HCT116 (cell line): ENCODE measurements around the gene FGD4. TPM values are rescaled to one million over a fixed set of nuclear protein-coding genes. Genes with fewer than 3 reads are reported as not detected.

Experiments
- ATAC-seq: fragments of 200-7000 bp; cut with Tn5 transposase; 2 replicates; pipeline ENCODE4 v1.9.1; 2020; ENCODE audit warnings: mild to moderate bottlenecking, moderate library complexity
- BruUV-seq: library from RNA; stranded (reverse); fragments of 400-500 nt; replicated peaks from 2 replicates; lab custom pipeline; 2021; lab: Mats Ljungman, UMichigan
- CTCF ChIA-PET: fragments of 300-600 bp; sonication (Branson Sonifier 250); formaldehyde crosslinking; loops from one replicate; lab custom pipeline; 2021; ENCODE audit warnings: antibody characterized with exemption; lab: Charles Lee
- POLR2A ChIA-PET: fragments of 300-600, 350-600 bp; sonication (Branson Sonifier 250); formaldehyde crosslinking; loops from one replicate; lab custom pipeline; 2021; ENCODE audit warnings: antibody characterized with exemption; lab: Charles Lee
- RAD21 ChIA-PET, 2 experiments: fragments of 300-600 bp; sonication (Branson Sonifier 250); formaldehyde crosslinking; loops; one replicate each; lab custom pipeline; 2023; ENCODE audit warnings: low total read pairs in 2 of 2; ENCODE audit not compliant: uncharacterized antibody in 2 of 2, unreplicated experiment in 2 of 2, low non-redundant PET in 1 of 2; lab: Charles Lee
- DNase-seq: peaks from one replicate; pipeline ENCODE4 v3.0.0-alpha.2; 2010; ENCODE audit warnings: low read depth, low spot score
- H2AFZ ChIP-seq: fragments of 200-600 bp; shearing (Covaris generic), sonication (generic); 2 replicates; pipeline ENCODE4 v1.6.1; 2017; ENCODE audit warnings: low read depth, mixed run types, mixed read lengths, antibody characterized with exemption, low read length; ENCODE audit not compliant: poor library complexity, severe bottlenecking
- H3K27ac ChIP-seq: 2 replicates; pipeline ENCODE4 v1.5.1; 2012; ENCODE audit warnings: low read depth, low read length
- H3K27me3 ChIP-seq: fragments of 200-600 bp; sonication (generic); 2 replicates; pipeline ENCODE4 v1.6.1; 2016; ENCODE audit warnings: mixed run types, low read length, mixed read lengths; ENCODE audit not compliant: insufficient read depth
- H3K36me3 ChIP-seq, 2 experiments: fragments of 200-500 bp in 1 of 2; fragments of 200-600 bp in 1 of 2; sonication (Bioruptor generic) in 1 of 2; sonication (generic) in 1 of 2; 2 replicates each; pipeline versions ENCODE4 v1.5.1 to v1.6.1; 2014 to 2016; ENCODE audit warnings: low read length in 2 of 2, inconsistent platforms in 1 of 2, mixed read lengths in 1 of 2, mixed run types in 1 of 2; ENCODE audit not compliant: insufficient read depth in 2 of 2, control insufficient read depth in 1 of 2
- H3K4me1 ChIP-seq, 2 experiments: fragments of 200-600 bp in 1 of 2; sonication (generic) in 1 of 2; 2 replicates each; pipeline versions ENCODE4 v1.5.1 to v1.6.1; 2012 to 2017; ENCODE audit warnings: low read length in 2 of 2, inconsistent platforms in 1 of 2, mild to moderate bottlenecking in 1 of 2, mixed read lengths in 1 of 2, mixed run types in 1 of 2, moderate library complexity in 1 of 2; ENCODE audit not compliant: insufficient read depth in 2 of 2, control insufficient read depth in 1 of 2
- H3K4me2 ChIP-seq: fragments of 200-600 bp; sonication (generic); 2 replicates; pipeline ENCODE4 v1.6.1; 2017; ENCODE audit warnings: mixed run types, low read length, mixed read lengths
- H3K4me3 ChIP-seq, 2 experiments: fragments of 200-600 bp in 1 of 2; sonication (generic) in 1 of 2; replicated peaks in 1 of 2; 2 replicates each; pipeline ENCODE4 v1.5.1; 2011 to 2016; ENCODE audit warnings: low read length in 2 of 2, control low read depth in 1 of 2, low read depth in 1 of 2, mild to moderate bottlenecking in 1 of 2, mixed read lengths in 1 of 2, mixed run types in 1 of 2
- H3K79me2 ChIP-seq: fragments of 200-600 bp; sonication (generic); 2 replicates; pipeline ENCODE4 v1.6.1; 2017; ENCODE audit warnings: mild to moderate bottlenecking, mixed run types, low read length, moderate library complexity, mixed read lengths; ENCODE audit not compliant: insufficient read depth
- H3K9ac ChIP-seq: fragments of 200-600 bp; sonication (generic); 2 replicates; pipeline ENCODE4 v1.6.1; 2016; ENCODE audit warnings: low read length, mixed read lengths
- H3K9me2 ChIP-seq: fragments of 200-600 bp; sonication (generic), shearing (Covaris generic); 2 replicates; pipeline ENCODE4 v1.6.1; 2017; ENCODE audit warnings: mixed run types, mild to moderate bottlenecking, moderate library complexity; ENCODE audit not compliant: insufficient read depth
- H3K9me3 ChIP-seq, 2 experiments: fragments of 200-500 bp in 1 of 2; fragments of 200-600 bp in 1 of 2; sonication (Bioruptor generic) in 1 of 2; sonication (generic) in 1 of 2; 2 replicates each; pipeline ENCODE4 v1.6.1; 2014 to 2017; ENCODE audit warnings: low read length in 2 of 2, mixed read lengths in 2 of 2, inconsistent platforms in 1 of 2, low read depth in 1 of 2, mild to moderate bottlenecking in 1 of 2, mixed run types in 1 of 2, moderate library complexity in 1 of 2; ENCODE audit not compliant: control insufficient read depth in 1 of 2, insufficient read depth in 1 of 2
- H4K20me1 ChIP-seq: fragments of 200-600 bp; sonication (generic), shearing (Covaris generic); 2 replicates; pipeline ENCODE4 v1.6.1; 2017; ENCODE audit warnings: mixed run types, mild to moderate bottlenecking, moderate library complexity; ENCODE audit not compliant: insufficient read depth
- CBX3 ChIP-seq: IDR thresholded peaks from 2 replicates; pipeline ENCODE4 v1.6.1; 2012; ENCODE audit warnings: low read depth
- CEBPB ChIP-seq: IDR thresholded peaks from 2 replicates; pipeline ENCODE4 v1.6.1; 2012; ENCODE audit warnings: low read depth
- CTCF ChIP-seq, 3 experiments: fragments of 200-600 bp in 1 of 3; sonication (generic) in 1 of 3; IDR thresholded peaks in 2 of 3; conservative IDR thresholded peaks in 1 of 3; 2 replicates each; pipeline ENCODE4 v1.5.1; 2012 to 2017; ENCODE audit warnings: low read depth in 2 of 3, low read length in 2 of 3, antibody characterized with exemption in 1 of 3, borderline replicate concordance in 1 of 3, control low read depth in 1 of 3, mild to moderate bottlenecking in 1 of 3, mixed read lengths in 1 of 3, mixed run types in 1 of 3, moderate library complexity in 1 of 3; ENCODE audit not compliant: insufficient read depth in 1 of 3
- EGR1 ChIP-seq: IDR thresholded peaks from 2 replicates; pipeline ENCODE4 v1.6.1; 2012; ENCODE audit warnings: low read depth
- FOSL1 ChIP-seq: IDR thresholded peaks from 2 replicates; pipeline ENCODE4 v1.6.1; 2012; ENCODE audit warnings: low read depth
- JUND ChIP-seq: IDR thresholded peaks from 2 replicates; pipeline ENCODE4 v1.6.1; 2012
- POLR2A ChIP-seq: IDR thresholded peaks from 2 replicates; pipeline ENCODE4 v1.7.0; 2011; ENCODE audit warnings: borderline replicate concordance; ENCODE audit not compliant: insufficient read depth, insufficient read length; ENCODE audit errors: extremely low read depth
- POLR2AphosphoS5 ChIP-seq: IDR thresholded peaks from 2 replicates; pipeline ENCODE4 v1.6.1; 2011; ENCODE audit warnings: mild to moderate bottlenecking, low read depth, low read length, moderate library complexity
- RAD21 ChIP-seq: IDR thresholded peaks from 2 replicates; pipeline ENCODE4 v1.6.1; 2012; ENCODE audit warnings: low read depth, mild to moderate bottlenecking
- SIN3A ChIP-seq: IDR thresholded peaks from 2 replicates; pipeline ENCODE4 v1.6.1; 2012; ENCODE audit warnings: low read depth
- ZNF274 ChIP-seq: fragments of 200-500 bp; sonication (Bioruptor generic); IDR thresholded peaks from 2 replicates; pipeline ENCODE4 v1.6.1; 2014; ENCODE audit warnings: mild to moderate bottlenecking, low read depth, low read length, inconsistent platforms
- intact Hi-C: fragments of 100-400 bp; cut with micrococcal nuclease; formaldehyde crosslinking; loops from 2 replicates; pipeline ENCODE4 v1.10.0; 2022
- total RNA-seq: library from RNA; stranded (reverse); gene quantifications from one replicate; pipeline ENCODE4 v1.2.1, GENCODE V29; 2021; ENCODE audit not compliant: unreplicated experiment

FGD4 gene
- total RNA-seq, 1 experiment from 2014 or later: 7.7 TPM

- H3K4me2 ChIP-seq: no peak overlapping the region
- no peak overlapping the region for H2AFZ ChIP-seq
- H3K9me2 ChIP-seq: no peaks in the 10 kb centered on the region
- no peak for ATAC-seq
- H3K4me1 ChIP-seq: no peaks in the 10 kb centered on the region
- H3K27ac ChIP-seq: no peak overlapping the region
- no peak overlapping the region for H3K9ac ChIP-seq
- TF ChIP-seq FOSL1: no peak
- CTCF ChIA-PET: no interaction called here
- BruUV-seq: no TSS peak
- H3K9me3 ChIP-seq: no peaks in the 10 kb centered on the region
- POLR2A ChIA-PET: no interaction called here
- no peaks in the 10 kb centered on the region for H3K79me2 ChIP-seq
- no peaks in the 10 kb centered on the region for H3K27me3 ChIP-seq
- H3K4me3 ChIP-seq: no peak overlapping the region
- DNase-seq: no peak
- RAD21 ChIA-PET: no interaction called here
- H3K36me3 ChIP-seq: no peaks in the 10 kb centered on the region
- H4K20me1 ChIP-seq: no peaks in the 10 kb centered on the region
- intact Hi-C loops: no loop called here
Observed at GRCh38 chr12:32496946-32497345, 97.6 kb downstream of the FGD4 start.

GRCh38 chr12:32497864-32498263 lies 98.5 kb downstream of the FGD4 start:
- no peak overlapping the region for H3K27ac ChIP-seq
- RAD21 ChIA-PET: no interaction called here
- BruUV-seq: no TSS peak
- no peak overlapping the region for H3K4me3 ChIP-seq
- no peaks in the 10 kb centered on the region for H3K79me2 ChIP-seq
- H3K4me2 ChIP-seq: no peak overlapping the region
- H3K9me3 ChIP-seq: no peaks in the 10 kb centered on the region
- no peak for TF ChIP-seq ZNF274
- no peak for TF ChIP-seq SIN3A
- no peak for TF ChIP-seq EGR1
- no peak for TF ChIP-seq CBX3
- TF ChIP-seq CEBPB: no peak
- TF ChIP-seq POLR2A: no peak
- TF ChIP-seq JUND: no peak
- no peak for TF ChIP-seq CTCF (IDR thresholded peaks at IDR 0.05 in 2 of 3, conservative IDR thresholded peaks at IDR 0.05 in 1 of 3; ENCODE audit: borderline replicate concordance in 1 of 3, insufficient read depth in 1 of 3, low read depth in 2 of 3, low read length in 2 of 3)
- TF ChIP-seq RAD21: no peak
- no peak for TF ChIP-seq POLR2AphosphoS5
- intact Hi-C loops: no loop called here
- H2AFZ ChIP-seq: no peak overlapping the region
- ATAC-seq (no peak), DNase-seq (no peak)
- CTCF ChIA-PET: no interaction called here
- H3K9ac ChIP-seq: no peak overlapping the region
- no peaks in the 10 kb centered on the region for H3K4me1 ChIP-seq
- H3K36me3 ChIP-seq: no peaks in the 10 kb centered on the region
- no peaks in the 10 kb centered on the region for H3K9me2 ChIP-seq
- POLR2A ChIA-PET: no interaction called here
- H4K20me1 ChIP-seq: no peaks in the 10 kb centered on the region
- no peaks in the 10 kb centered on the region for H3K27me3 ChIP-seq
